GM19193 (cell line): ENCODE data around the gene SETD2.

Experiments
- POLR2A ChIP-seq: IDR thresholded peaks from 4 replicates; pipeline ENCODE4 v1.6.1; 2011; ENCODE audit not compliant: insufficient read depth, insufficient read length; ENCODE audit errors: extremely low read depth

The SETD2 gene

GRCh38 chr3:47065681-47066080, 98.2 kb downstream of the SETD2 start:
- TF ChIP-seq POLR2A, result no peak

GRCh38 chr3:47065058-47065457, 98.9 kb downstream of the SETD2 start:
- TF ChIP-seq POLR2A, result no peak

- TF ChIP-seq POLR2A, result no peak
These were observed 106.7 kb downstream of the SETD2 start for GRCh38 chr3:47057212-47057671.

GRCh38 chr3:47056705-47057104, 107.2 kb downstream of the SETD2 start:
- TF ChIP-seq POLR2A, result no peak

GRCh38 chr3:47054412-47054811, 109.5 kb downstream of the SETD2 start:
- no peak for TF ChIP-seq POLR2A

- no peak for TF ChIP-seq POLR2A
These were observed 116.2 kb downstream of the SETD2 start for GRCh38 chr3:47047673-47048072.

- no peak for TF ChIP-seq POLR2A
These were observed 116.8 kb downstream of the SETD2 start for GRCh38 chr3:47047069-47047468.

- TF ChIP-seq POLR2A, result no peak
These were observed 121.6 kb downstream of the SETD2 start for GRCh38 chr3:47042231-47042791.

- TF ChIP-seq POLR2A, result no peak
These were observed 122.8 kb downstream of the SETD2 start for GRCh38 chr3:47041114-47041513.

- no peak for TF ChIP-seq POLR2A
These were observed 127.8 kb downstream of the SETD2 start for GRCh38 chr3:47036145-47036544.

- TF ChIP-seq POLR2A, result no peak
These were observed 128.3 kb downstream of the SETD2 start for GRCh38 chr3:47035645-47036044.

- TF ChIP-seq POLR2A, result no peak
These were observed 128.9 kb downstream of the SETD2 start for GRCh38 chr3:47034868-47035489.

GRCh38 chr3:47028667-47029066, 135.2 kb downstream of the SETD2 start:
- TF ChIP-seq POLR2A, result no peak

- no peak for TF ChIP-seq POLR2A
These were observed 135.8 kb downstream of the SETD2 start for GRCh38 chr3:47028146-47028545.

GRCh38 chr3:47024932-47025331, 139.0 kb downstream of the SETD2 start:
- TF ChIP-seq POLR2A, result no peak

GRCh38 chr3:47022641-47023071, 141.3 kb downstream of the SETD2 start:
- no peak for TF ChIP-seq POLR2A
